ENCODE results near the gene CSNK1G2.

The CSNK1G2 gene

DNA sequence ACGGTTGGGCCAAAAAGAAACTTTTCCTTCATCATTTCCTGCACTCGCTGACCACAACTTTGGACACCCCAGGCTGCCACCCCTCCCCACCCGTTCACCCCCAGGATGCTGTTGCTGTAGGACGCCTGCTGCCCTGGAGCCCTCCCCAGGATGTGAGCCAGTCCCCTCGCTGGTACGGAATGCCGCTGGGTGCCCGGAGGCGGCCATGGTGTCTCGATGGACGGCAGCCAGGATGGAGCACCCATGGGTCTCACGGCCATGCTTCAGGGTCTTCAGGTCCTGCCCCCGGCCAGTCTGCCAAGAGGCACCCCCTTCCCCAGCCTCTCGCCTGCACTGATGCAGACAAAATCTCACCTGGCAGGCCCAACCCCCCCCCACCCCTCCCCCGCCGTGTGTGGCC, 15.4 kb upstream of the CSNK1G2 start:
- no peak for TF ChIP-seq ZNF274 (IDR thresholded peaks at IDR 0.05; ENCODE audit: low read depth, low read length)
- no peak overlapping the region for H3K4me3 ChIP-seq (ENCODE audit: low read length)

DNA sequence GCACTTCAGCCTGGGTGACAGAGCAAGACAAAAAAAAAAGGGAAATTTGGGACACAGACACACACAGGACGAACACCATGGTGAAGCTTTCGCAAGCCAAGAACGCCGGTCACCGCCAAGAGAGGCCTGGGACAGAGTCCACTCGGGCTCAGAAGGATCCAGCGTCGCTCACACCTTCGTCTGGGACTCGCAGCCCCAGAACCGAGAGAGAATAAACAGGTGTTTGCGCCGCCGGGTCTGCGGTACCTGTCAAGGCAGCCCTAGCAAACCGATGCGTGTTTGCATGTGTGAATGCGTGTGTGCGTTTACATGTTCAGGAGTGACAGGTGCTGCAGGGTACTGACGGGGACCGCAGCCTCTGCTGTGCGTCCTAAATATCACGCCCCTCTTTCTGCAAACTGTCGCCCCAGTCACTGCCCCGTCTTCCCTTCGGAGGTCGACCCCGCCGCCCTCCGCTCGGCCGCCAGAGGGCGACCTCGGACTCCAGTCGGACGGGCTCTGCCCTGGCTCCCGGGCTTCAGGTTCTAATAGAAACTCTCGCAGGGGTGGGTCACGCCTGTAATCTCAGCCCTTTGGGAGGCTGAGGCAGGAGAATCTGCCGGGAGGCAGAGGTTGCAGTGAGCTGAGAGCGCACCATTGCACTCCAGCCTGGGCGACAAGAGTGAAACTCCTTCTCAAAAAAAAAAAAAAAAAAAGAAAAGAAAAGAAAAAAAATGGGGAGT, 11.8 kb upstream of the CSNK1G2 start:
- peak overlapping the region; percentile 45; the same call in 1 of the 2 replicates for H3K4me3 ChIP-seq (ENCODE audit: low read length)
- TF ChIP-seq ZNF274 (IDR thresholded peaks at IDR 0.05; ENCODE audit: low read depth, low read length) = no peak

DNA sequence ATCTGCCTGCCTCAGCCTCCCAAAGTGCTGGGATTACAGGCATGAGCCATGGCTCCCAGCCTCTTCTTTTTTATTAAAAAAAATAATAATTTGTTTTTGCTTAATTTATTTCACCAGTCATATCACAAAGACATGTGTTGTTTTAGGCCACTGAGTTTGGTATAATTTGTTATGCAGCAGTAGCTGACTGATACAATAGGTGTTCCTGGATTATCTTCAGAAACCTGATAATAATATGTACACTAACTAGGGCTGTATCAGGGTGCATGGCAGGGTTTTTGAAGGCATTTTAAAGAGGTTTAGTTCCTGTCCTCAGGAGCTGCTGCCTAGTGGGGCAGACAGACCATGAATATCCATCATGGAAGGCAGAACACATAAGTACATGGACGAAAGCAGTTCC, 9.5 kb upstream of the CSNK1G2 start:
- TF ChIP-seq ZNF274 (IDR thresholded peaks at IDR 0.05; ENCODE audit: low read depth, low read length) = no peak
- H3K4me3 ChIP-seq (ENCODE audit: low read length) = no peak overlapping the region

DNA sequence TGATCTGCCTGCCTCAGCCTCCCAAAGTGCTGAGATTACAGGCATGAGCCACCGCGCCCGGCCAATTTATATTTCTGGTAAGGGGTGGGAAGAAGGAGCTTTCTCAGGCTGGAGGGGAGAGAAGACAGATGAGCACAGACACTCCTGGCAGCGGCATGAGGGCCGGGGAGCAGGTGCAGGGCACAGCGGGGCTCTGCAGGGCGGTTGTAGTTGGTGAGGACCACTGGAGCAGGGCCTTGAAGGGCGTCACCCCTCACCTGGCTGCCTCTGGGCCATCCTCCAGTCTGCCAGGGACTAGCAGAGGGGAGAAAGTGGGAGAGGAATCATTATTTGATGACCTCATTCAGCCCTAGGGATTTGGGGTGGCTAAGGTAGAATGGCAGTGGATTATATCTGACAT, 8.6 kb upstream of the CSNK1G2 start:
- no peak overlapping the region for H3K4me3 ChIP-seq (ENCODE audit: low read length)
- TF ChIP-seq ZNF274 (IDR thresholded peaks at IDR 0.05; ENCODE audit: low read depth, low read length) = no peak

DNA sequence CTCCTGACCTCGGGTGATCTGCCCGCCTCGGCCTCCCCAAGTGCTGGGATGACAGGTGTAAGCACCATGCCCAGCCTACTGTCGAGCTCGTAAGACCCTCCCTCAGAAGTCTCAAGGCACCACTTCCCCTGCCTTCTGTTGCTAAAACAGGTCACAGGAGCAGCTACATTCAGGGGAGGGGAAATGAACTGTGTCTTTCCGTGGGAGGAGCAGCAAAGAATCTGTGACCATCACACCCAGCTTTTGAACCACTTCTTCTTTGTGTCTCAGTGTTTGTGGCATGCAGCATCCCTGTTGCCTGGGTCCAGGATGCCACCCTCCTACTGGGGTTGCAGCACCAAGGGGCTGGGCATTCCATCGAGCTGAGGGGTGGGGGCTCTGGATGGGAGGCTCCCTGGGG, 7.7 kb upstream of the CSNK1G2 start:
- H3K4me3 ChIP-seq (ENCODE audit: low read length) = no peak overlapping the region
- TF ChIP-seq ZNF274 (IDR thresholded peaks at IDR 0.05; ENCODE audit: low read depth, low read length) = no peak

DNA sequence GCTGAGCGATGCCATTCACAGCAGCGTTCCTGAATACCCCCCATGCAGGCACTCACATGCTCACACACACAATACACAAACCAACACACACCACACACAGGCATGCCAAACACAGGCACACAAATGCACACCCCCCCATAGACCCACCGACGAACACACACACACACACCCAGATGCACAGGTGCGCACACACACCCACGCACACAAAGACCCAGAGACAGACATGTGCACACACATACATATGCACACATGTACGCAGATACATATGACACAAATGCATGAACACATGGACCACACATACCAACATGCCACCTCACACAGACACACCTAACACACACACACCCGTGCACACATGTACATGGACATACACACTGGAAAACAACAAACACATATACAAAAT, 7.0 kb upstream of the CSNK1G2 start:
- H3K4me3 ChIP-seq (ENCODE audit: low read length) = no peak overlapping the region
- TF ChIP-seq ZNF274 (IDR thresholded peaks at IDR 0.05; ENCODE audit: low read depth, low read length) = no peak

DNA sequence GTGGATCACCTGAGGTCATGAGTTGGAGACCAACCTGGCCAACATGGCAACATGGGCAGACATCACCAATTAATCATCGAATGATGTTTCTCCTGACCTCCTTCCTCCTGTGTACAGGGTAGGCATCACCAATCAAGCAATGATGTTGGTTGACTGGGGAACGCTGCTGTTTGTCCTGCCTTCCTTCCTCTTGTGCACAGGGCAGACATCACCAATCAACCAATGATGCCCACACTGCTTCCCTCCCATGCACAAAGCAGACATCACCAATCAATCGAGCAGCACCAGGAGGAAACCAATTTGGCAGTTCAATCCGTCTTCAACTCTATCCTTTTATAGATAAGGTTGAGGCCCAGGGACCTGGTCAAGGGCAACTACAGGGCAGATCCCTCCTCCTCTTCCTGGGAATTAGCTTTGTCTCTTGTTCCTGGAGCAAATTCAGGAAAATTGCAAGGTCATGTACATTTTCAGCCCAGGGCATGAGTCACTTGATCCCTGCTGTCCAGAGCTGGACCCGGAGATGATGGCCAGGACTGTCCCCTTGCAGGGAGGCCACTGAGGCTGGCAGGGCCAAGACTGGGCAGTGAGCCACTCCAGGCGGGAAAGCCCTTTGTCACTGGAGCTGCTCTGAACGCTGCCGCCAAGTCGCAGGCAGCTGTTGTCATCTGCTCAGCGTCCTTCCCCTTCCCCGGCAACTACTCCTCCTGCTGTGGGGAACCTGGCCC, 5.3 kb upstream of the CSNK1G2 start:
- no peak for TF ChIP-seq ZNF274 (IDR thresholded peaks at IDR 0.05; ENCODE audit: low read depth, low read length)

DNA sequence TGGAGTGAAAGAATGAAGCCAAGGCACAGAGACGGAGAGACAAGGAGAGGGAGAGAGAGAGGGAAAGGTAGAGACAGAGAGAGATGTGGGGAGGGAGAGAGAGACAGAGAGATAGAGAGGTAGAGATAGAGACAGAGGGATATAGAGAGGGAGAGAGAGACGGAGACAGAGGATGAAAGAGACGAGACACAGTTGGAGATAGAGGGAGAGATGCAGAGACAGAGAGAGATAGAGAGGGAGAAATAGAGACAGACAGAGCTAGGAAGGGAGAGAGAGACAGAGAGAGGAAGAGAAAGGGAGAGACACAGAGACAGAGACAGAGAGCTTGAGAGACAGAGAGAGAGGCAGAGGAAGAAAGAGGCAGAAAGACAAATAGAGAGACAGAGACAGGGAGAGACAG, 4.5 kb upstream of the CSNK1G2 start:
- no peak overlapping the region for H3K4me3 ChIP-seq (ENCODE audit: low read length)
- no peak for TF ChIP-seq ZNF274 (IDR thresholded peaks at IDR 0.05; ENCODE audit: low read depth, low read length)

More for the DNA sequence above, 5.3 kb upstream of the CSNK1G2 start:
- H3K4me3 ChIP-seq (ENCODE audit: low read length) = no peak overlapping the region

DNA sequence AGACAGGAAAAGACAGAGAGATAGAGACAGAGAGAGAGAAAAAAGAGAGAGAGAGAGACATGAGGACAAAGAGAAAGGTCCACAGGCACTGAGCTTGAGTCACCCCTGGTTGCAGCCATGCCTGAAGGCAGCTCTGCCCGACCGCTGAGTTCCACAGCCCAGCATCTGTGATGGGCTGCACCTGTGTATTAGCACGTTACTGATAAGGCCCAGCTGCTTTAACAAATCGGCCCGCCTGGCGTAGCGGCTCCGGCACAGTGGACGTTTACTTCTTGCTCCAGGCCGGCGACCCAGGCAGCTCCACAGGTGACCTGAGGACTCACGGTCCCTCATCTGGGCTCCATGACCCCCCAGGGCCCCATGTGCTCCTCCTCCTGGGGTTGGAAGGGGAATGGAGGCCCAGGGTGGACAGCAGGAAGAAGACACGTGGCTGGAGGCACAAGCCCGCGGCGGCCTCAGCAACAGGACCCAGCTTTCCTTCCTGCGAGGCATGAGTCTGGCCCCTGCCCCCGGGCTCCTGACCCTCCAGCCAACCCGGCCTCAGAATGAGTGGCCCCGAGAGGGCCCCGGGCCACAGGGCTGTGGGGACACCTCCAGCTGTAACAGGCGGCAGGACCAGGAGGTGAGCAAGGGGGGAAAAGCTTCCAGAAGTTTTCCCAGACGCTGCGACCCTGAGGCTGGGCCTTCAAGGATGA, 3.9 kb upstream of the CSNK1G2 start:
- no peak for TF ChIP-seq ZNF274 (IDR thresholded peaks at IDR 0.05; ENCODE audit: low read depth, low read length)
- H3K4me3 ChIP-seq (ENCODE audit: low read length) = no peak overlapping the region

DNA sequence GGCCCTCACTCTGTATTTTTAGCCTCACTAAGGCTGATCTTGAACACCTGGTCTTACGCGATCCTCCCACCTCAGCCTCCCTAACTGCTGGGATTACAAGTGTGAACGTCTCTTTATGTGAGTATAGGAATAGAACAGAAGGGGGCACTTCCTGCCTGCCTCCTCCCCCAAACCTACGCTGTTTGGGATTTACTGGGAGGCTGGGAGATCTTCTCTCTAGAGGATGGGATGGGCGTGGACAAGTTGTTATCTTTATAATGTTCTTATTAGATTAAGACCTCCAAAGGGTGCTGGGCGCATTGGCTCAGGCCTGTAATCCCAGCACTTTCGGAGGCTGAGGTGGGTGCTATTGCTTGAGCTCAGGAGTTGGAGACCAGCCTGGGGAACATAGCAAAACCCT, 2.9 kb upstream of the CSNK1G2 start:
- H3K4me3 ChIP-seq (ENCODE audit: low read length) = no peak overlapping the region
- TF ChIP-seq ZNF274 (IDR thresholded peaks at IDR 0.05; ENCODE audit: low read depth, low read length) = no peak

DNA sequence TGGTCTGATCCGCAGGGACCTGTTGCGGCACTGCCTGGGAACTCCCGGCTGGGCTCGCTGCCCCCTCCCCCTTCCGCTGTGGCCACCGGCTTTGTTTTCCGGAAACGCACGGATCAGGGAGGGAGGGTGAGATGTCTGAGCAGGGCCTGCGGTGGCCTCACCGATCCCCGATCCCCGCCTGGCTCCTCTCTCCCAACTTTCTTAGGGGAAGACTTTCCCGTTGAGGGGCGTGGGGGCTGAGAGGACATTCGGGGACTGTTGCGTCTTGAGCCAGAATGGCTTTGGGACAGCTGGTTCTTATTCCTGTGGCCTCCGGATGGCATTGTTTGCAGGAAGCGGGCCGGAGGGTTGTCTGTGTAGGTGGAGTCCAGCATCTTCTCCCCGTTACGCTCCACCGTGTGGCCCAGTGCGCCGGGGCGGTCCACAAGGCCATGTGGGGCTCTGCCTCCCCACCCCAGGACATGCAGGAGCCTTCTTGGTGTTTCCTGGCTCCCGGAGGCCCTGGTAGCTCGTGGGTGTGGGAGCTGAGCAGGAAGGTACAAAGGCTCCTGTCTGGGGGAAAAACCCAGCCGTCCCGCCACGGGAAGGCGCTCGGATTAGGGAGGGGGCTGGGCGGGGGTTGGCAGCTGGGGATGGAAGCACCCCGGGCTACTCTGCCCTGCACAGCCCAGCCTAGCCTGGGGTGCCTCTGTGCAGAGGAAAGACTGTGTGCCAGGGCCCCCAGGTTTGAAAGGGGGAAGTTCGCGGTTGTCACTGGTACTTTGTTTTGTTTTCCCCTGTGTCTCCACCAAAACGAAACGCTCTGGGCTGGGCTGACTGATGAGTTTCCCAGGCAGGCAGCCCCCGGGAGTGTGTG, 1.3 kb downstream of the CSNK1G2 start:
- peak overlapping the region; percentile 82 for H3K4me3 ChIP-seq (ENCODE audit: low read length)
- TF ChIP-seq ZNF274 (IDR thresholded peaks at IDR 0.05; ENCODE audit: low read depth, low read length) = no peak

DNA sequence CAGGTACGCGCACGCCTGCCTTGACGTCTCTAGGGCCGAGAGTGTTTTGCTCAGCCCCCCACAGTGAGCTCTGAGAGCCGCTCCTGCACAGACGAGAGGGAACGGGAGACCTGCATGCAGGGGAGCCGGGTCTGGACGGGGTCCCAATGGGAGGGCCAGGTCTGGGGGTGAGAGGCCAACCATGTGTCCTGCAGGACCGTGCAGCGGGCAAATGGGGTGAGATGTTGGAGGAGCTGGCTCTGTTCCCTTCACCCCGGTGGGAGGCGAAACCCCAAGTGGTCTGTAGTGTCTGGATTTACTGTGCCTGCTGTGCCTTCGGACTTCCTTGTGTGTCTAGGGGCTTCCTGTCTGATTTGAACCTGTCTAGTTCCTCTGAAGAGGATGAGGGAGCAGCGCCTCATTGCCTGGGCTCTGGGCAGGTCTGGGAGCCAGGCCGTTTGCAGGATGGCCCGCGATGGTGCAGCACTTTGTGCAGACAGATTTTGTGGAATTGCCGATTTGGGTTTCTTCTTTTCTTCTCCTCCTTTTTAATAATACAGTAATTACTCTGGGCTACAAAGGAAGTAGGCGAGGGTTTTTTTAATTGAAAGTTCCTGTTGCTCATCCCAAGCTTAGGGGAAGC, 2.1 kb downstream of the CSNK1G2 start:
- H3K4me3 ChIP-seq (ENCODE audit: low read length) = peak overlapping the region; percentile 82; the same call in 1 of the 2 replicates
- no peak for TF ChIP-seq ZNF274 (IDR thresholded peaks at IDR 0.05; ENCODE audit: low read depth, low read length)

DNA sequence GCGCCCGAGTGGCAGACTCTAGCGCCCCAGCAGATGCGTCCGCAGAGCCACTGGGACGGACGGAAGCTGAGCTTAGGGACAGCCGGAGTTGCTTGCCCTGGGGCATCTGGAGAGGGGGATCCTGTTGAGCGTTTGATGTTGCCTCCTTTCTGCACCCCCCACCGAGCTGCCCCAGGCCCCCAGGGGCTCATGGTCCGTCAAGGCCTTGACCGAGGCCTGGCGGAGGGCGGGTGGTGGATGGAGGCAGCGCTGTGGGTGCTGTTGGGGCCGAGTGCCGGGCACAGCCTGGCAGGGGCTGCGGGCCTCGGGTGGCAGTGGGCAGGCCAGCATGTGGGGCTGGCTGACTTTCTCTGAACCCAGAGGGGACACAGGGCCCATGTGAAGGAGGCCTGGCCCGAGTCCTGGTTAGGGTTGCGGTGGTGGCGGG, 2.7 kb downstream of the CSNK1G2 start:
- H3K4me3 ChIP-seq (ENCODE audit: low read length) = peak overlapping the region; percentile 82; the same call in 1 of the 2 replicates
- TF ChIP-seq ZNF274 (IDR thresholded peaks at IDR 0.05; ENCODE audit: low read depth, low read length) = no peak
